ENCODE results near the gene RAD51B. TPM values are rescaled to one million over a fixed set of nuclear protein-coding genes. Genes with fewer than 3 reads are reported as not detected.

Gene RAD51B
- total and polyA plus RNA-seq, 8 donors: 1.8 to 30.7 (median 15.3) TPM

GRCh38 chr14:68506021-68506644 is 686.6 kb downstream of the RAD51B start:
- peak in 1 of 3 donors; percentile 39 for TF ChIP-seq POLR2AphosphoS5 (IDR thresholded peaks at IDR 0.05)
- no peak for TF ChIP-seq POLR2A (IDR thresholded peaks at IDR 0.05)
- TF ChIP-seq EP300 (IDR thresholded peaks at IDR 0.05): no peak
- no peak for TF ChIP-seq CTCF (IDR thresholded peaks at IDR 0.05)
- Histone ChIP-seq H3K27me3 (no peaks in the 10 kb centered on the region), H3K4me3 (no peak overlapping the region), H3K9me3 (no peaks in the 10 kb centered on the region), H3K4me1 (peaks cover 48 to 77% (median 64%) of the 10 kb centered on the region in 4 donors), H3K27ac (peak overlapping the region; percentile 59 to 88 (median 82)), H3K36me3 (no peaks in the 10 kb centered on the region)
- intact Hi-C loops (cut with DNase I; ENCODE audit: low total_unique reads): no loop called here
- peak; percentile 67 to 83 for DNase-seq
- 14 to 39% (median 18%) methylated on average over 17 of the region's 17 CpGs for WGBS, 5 donors

GRCh38 chr14:68506645-68507419 is 687.3 kb downstream of the RAD51B start:
- TF ChIP-seq POLR2A (IDR thresholded peaks at IDR 0.05) (no peak), CTCF (IDR thresholded peaks at IDR 0.05) (no peak), EP300 (IDR thresholded peaks at IDR 0.05) (no peak), POLR2AphosphoS5 (IDR thresholded peaks at IDR 0.05) (peak in 2 of 3 donors; percentile 41 to 57)
- Histone ChIP-seq H3K4me3 (no peak overlapping the region), H3K27ac (peak overlapping the region; percentile 70 to 88 (median 82)), H3K36me3 (no peaks in the 10 kb centered on the region), H3K27me3 (no peaks in the 10 kb centered on the region), H3K4me1 (peaks cover 49 to 77% (median 63%) of the 10 kb centered on the region in 4 donors), H3K9me3 (no peaks in the 10 kb centered on the region)
- peak; percentile 57 to 73 for DNase-seq
- WGBS, 5 donors: 21 to 49% (median 35%) methylated on average over 11 of the region's 11 CpGs
- intact Hi-C loops (cut with DNase I; ENCODE audit: low total_unique reads): no loop called here

GRCh38 chr14:68507544-68508081 is 688.0 kb downstream of the RAD51B start:
- peak overlapping the region; percentile 70 to 88 (median 82) for H3K27ac ChIP-seq
- 73 to 85% (median 79%) methylated on average over 10 of the region's 10 CpGs for WGBS, 5 donors
- DNase-seq: no peak
- no peaks in the 10 kb centered on the region for H3K36me3 ChIP-seq
- no peaks in the 10 kb centered on the region for H3K27me3 ChIP-seq
- intact Hi-C loops (cut with DNase I; ENCODE audit: low total_unique reads): no loop called here
- H3K4me1 ChIP-seq: peaks cover 49 to 80% (median 66%) of the 10 kb centered on the region in 4 donors
- no peak overlapping the region for H3K4me3 ChIP-seq
- TF ChIP-seq EP300 (IDR thresholded peaks at IDR 0.05) (no peak), CTCF (IDR thresholded peaks at IDR 0.05) (no peak), POLR2A (IDR thresholded peaks at IDR 0.05) (no peak), POLR2AphosphoS5 (IDR thresholded peaks at IDR 0.05) (no peak)
- no peaks in the 10 kb centered on the region for H3K9me3 ChIP-seq

GRCh38 chr14:68508581-68508980 is 689.0 kb downstream of the RAD51B start:
- no peak for DNase-seq
- Histone ChIP-seq H3K27ac (peak overlapping the region; percentile 70 to 88 (median 82)), H3K9me3 (no peaks in the 10 kb centered on the region), H3K36me3 (no peaks in the 10 kb centered on the region), H3K4me3 (no peak overlapping the region), H3K4me1 (peaks cover 57 to 89% (median 75%) of the 10 kb centered on the region in 4 donors), H3K27me3 (no peaks in the 10 kb centered on the region)
- WGBS, 5 donors: 76 to 96% (median 95%) methylated on average over 2 of the region's 2 CpGs
- intact Hi-C loops (cut with DNase I; ENCODE audit: low total_unique reads): no loop called here
- TF ChIP-seq POLR2AphosphoS5 (IDR thresholded peaks at IDR 0.05) (no peak), POLR2A (IDR thresholded peaks at IDR 0.05) (no peak), EP300 (IDR thresholded peaks at IDR 0.05) (no peak), CTCF (IDR thresholded peaks at IDR 0.05) (no peak)
